Transverse colon (tissue), 4 donors: ENCODE measurements around the gene HMCN1. TPM values are rescaled to one million over a fixed set of nuclear protein-coding genes. Genes with fewer than 3 reads are reported as not detected.

Experiments
- DNase-seq: peaks from one replicate; pipeline ENCODE4 v3.0.0-alpha.2; 2019
- H3K27ac ChIP-seq, 4 donors: fragments of 200-600 bp; sonication (generic); 2 replicates each; pipeline ENCODE4 v1.5.1; 2016 to 2018; ENCODE audit warnings: inconsistent platforms in 4 of 4
- H3K27me3 ChIP-seq: fragments of 200-600 bp; sonication (generic); 2 replicates; pipeline ENCODE4 v1.5.1; 2017; ENCODE audit warnings: inconsistent platforms
- H3K36me3 ChIP-seq, 4 donors: fragments of 200-600 bp; sonication (generic); 2 replicates each; pipeline ENCODE4 v1.5.1; 2017 to 2019; ENCODE audit warnings: inconsistent platforms in 4 of 4
- H3K4me1 ChIP-seq, 4 donors: fragments of 200-600 bp; sonication (generic); 2 replicates each; pipeline ENCODE4 v1.5.1; 2017 to 2020; ENCODE audit warnings: inconsistent platforms in 4 of 4
- H3K4me3 ChIP-seq, 4 donors: fragments of 200-600 bp; sonication (generic); 1 replicate in 1 of 4; 2 replicates in 3 of 4; pipeline versions ENCODE4 v1.5.1 to v1.6.1; 2017 to 2019; ENCODE audit warnings: inconsistent platforms in 4 of 4
- H3K9me3 ChIP-seq, 2 donors: fragments of 200-600 bp; sonication (generic); 2 replicates each; pipeline ENCODE4 v1.5.1; 2017 to 2019; ENCODE audit warnings: inconsistent platforms in 2 of 2
- CTCF ChIP-seq, 5 experiments: fragments of 200-600 bp in 3 of 5; fragments of 450-650 bp in 2 of 5; sonication (generic) in 3 of 5; IDR thresholded peaks; 1 replicate in 2 of 5; 2 replicates in 3 of 5; pipeline ENCODE4 v1.5.1; 2016 to 2017; ENCODE audit warnings: antibody characterized with exemption in 5 of 5, inconsistent platforms in 3 of 5, mild to moderate bottlenecking in 2 of 5, moderate library complexity in 1 of 5
- EP300 ChIP-seq: sonication (generic); formaldehyde crosslinking; IDR thresholded peaks from one replicate; pipeline ENCODE4 v1.6.1; 2017; ENCODE audit warnings: antibody characterized with exemption, low read depth
- POLR2A ChIP-seq: fragments of 450-650 bp; IDR thresholded peaks from one replicate; pipeline ENCODE4 v1.6.1; 2016; ENCODE audit warnings: antibody characterized with exemption, mild to moderate bottlenecking, moderate library complexity
- POLR2AphosphoS5 ChIP-seq, 3 donors: sonication (generic); formaldehyde crosslinking; IDR thresholded peaks; one replicate each; pipeline ENCODE4 v1.6.1; 2016; ENCODE audit warnings: antibody characterized with exemption in 3 of 3
- WGBS, 2 donors: methylation state at CpG; one replicate each; pipeline ENCODE4 v1.1.5; 2018; ENCODE audit warnings: low coverage in 1 of 2; 5-methylcytosine and 5-hydroxymethylcytosine counted together
- in situ Hi-C, 4 donors: fragments of 200-750 bp; cut with MboI; loops; one replicate each; pipeline versions ENCODE4 v1.15.0 to v1.15.1; 2017; ENCODE audit warnings: low sequenced_read_pairs in 3 of 4, low pct_ligation_motif_present in 1 of 4, low pct_unique_long_range_greater_than_20kb in 1 of 4
- intact Hi-C: fragments of 100-400 bp; cut with DNase I; formaldehyde crosslinking; loops from one replicate; pipeline ENCODE4 v1.15.1; 2023; ENCODE audit warnings: low total_unique reads
- total RNA-seq, 4 donors: library from RNA; depleted of rRNA; stranded (reverse); fragments of >200 nt; gene quantifications; one replicate each; pipeline ENCODE4 v1.1.0, GENCODE V29; 2016

The HMCN1 gene
- total RNA-seq, 4 donors from 2014 or later = 1.1 to 2.7 (median 2.1) TPM

- Histone ChIP-seq H3K27me3 (no peaks in the 10 kb centered on the region), H3K27ac (no peak overlapping the region), H3K36me3 (no peaks in the 10 kb centered on the region), H3K4me1 (no peaks in the 10 kb centered on the region), H3K9me3 (no peaks in the 10 kb centered on the region), H3K4me3 (no peak overlapping the region)
- WGBS, 2 donors = 77 to 100% methylated on average over 1 to 2 of the region's 2 CpGs
- no peak for TF ChIP-seq EP300
- TF ChIP-seq POLR2AphosphoS5 (IDR thresholded peaks at IDR 0.05) = no peak
- no peak for TF ChIP-seq POLR2A
- no peak for TF ChIP-seq CTCF (IDR thresholded peaks at IDR 0.05)
- DNase-seq = no peak
- intact Hi-C loops (no loop called here), in situ Hi-C loops (no loop called here)
These were observed 460.0 kb downstream of the HMCN1 start for GRCh38 chr1:186194107-186194756.

- in situ Hi-C loops = no loop called here
- Histone ChIP-seq H3K4me3 (no peak overlapping the region), H3K4me1 (no peaks in the 10 kb centered on the region), H3K9me3 (no peaks in the 10 kb centered on the region), H3K27ac (no peak overlapping the region), H3K36me3 (no peaks in the 10 kb centered on the region), H3K27me3 (no peaks in the 10 kb centered on the region)
- DNase-seq = no peak
- WGBS, 2 donors = 36 to 76% methylated on average over 1 to 3 of the region's 3 CpGs
- intact Hi-C loops = no loop called here
- TF ChIP-seq POLR2A (no peak), EP300 (no peak), CTCF (IDR thresholded peaks at IDR 0.05) (no peak), POLR2AphosphoS5 (IDR thresholded peaks at IDR 0.05) (no peak)
These were observed 461.3 kb downstream of the HMCN1 start for GRCh38 chr1:186195377-186195931.

- in situ Hi-C loops = loop anchor here in 3 of 4 donors (10.0 to 25.0 kb wide), 2 partner anchors 388 to 390 kb away; no protein-coding TSS in a partner anchor
- Histone ChIP-seq H3K36me3 (no peaks in the 10 kb centered on the region), H3K4me3 (no peak overlapping the region), H3K9me3 (no peaks in the 10 kb centered on the region), H3K4me1 (no peaks in the 10 kb centered on the region), H3K27ac (no peak overlapping the region), H3K27me3 (no peaks in the 10 kb centered on the region)
- TF ChIP-seq POLR2A = no peak
- TF ChIP-seq CTCF (IDR thresholded peaks at IDR 0.05) = no peak
- TF ChIP-seq EP300 = no peak
- 87 to 94% methylated on average over 3 to 5 of the region's 5 CpGs for WGBS, 2 donors
- intact Hi-C loops = no loop called here
- no peak for DNase-seq
These were observed 468.1 kb downstream of the HMCN1 start for GRCh38 chr1:186202271-186202764.

- Histone ChIP-seq H3K27ac (no peak overlapping the region), H3K4me1 (no peaks in the 10 kb centered on the region), H3K9me3 (no peaks in the 10 kb centered on the region), H3K4me3 (no peak overlapping the region), H3K27me3 (no peaks in the 10 kb centered on the region), H3K36me3 (no peaks in the 10 kb centered on the region)
- no peak for TF ChIP-seq CTCF (IDR thresholded peaks at IDR 0.05)
- DNase-seq = no peak
- WGBS, 2 donors = 66 to 78% methylated on average over 2 of the region's 2 CpGs
- intact Hi-C loops (no loop called here), in situ Hi-C loops (loop anchor here in 3 of 4 donors (10.0 to 25.0 kb wide), 2 partner anchors 388 to 390 kb away; no protein-coding TSS in a partner anchor)
These were observed 468.6 kb downstream of the HMCN1 start for GRCh38 chr1:186202776-186203175.
